ENCODE measurements around the gene SBK2.
"Not testable (repeated sequence)": the region's sequence is repeated elsewhere in the genome, so short reads cannot be mapped to it uniquely, and the experiment has no call there.

SBK2 gene

GRCh38 chr19:55534280-55534679, 2.7 kb downstream of the SBK2 start:
- not testable (repeated sequence) for DNase-seq

GRCh38 chr19:55530996-55531395, 5.9 kb downstream of the SBK2 start:
- no peak for DNase-seq

- DNase-seq: no peak
Measured at GRCh38 chr19:55529636-55530234, 7.2 kb downstream of the SBK2 start.

- no peak for DNase-seq
Measured at GRCh38 chr19:55528030-55528803, 8.7 kb downstream of the SBK2 start.

- no peak for DNase-seq
Measured at GRCh38 chr19:55527197-55528029, 9.5 kb downstream of the SBK2 start.

GRCh38 chr19:55526216-55527196, 10.4 kb downstream of the SBK2 start:
- no peak for DNase-seq

GRCh38 chr19:55525289-55526101, 11.4 kb downstream of the SBK2 start:
- no peak for DNase-seq

GRCh38 chr19:55520691-55521292, 16.1 kb downstream of the SBK2 start:
- DNase-seq: no peak

- no peak for DNase-seq
Measured at GRCh38 chr19:55519451-55520311, 17.3 kb downstream of the SBK2 start.

GRCh38 chr19:55516878-55517620, 19.9 kb downstream of the SBK2 start:
- peak; percentile 85 for DNase-seq

- DNase-seq: no peak
Measured at GRCh38 chr19:55508120-55508519, 28.8 kb downstream of the SBK2 start.

- DNase-seq: no peak
Measured at GRCh38 chr19:55504981-55505380, 32.0 kb downstream of the SBK2 start.

GRCh38 chr19:55504252-55504603, 32.7 kb downstream of the SBK2 start:
- no peak for DNase-seq

- DNase-seq: peak; percentile 94
Measured at GRCh38 chr19:55503502-55504251, 33.3 kb downstream of the SBK2 start.

GRCh38 chr19:55503157-55503501, 33.8 kb downstream of the SBK2 start:
- no peak for DNase-seq

GRCh38 chr19:55502197-55502952, 34.6 kb downstream of the SBK2 start:
- no peak for DNase-seq

- no peak for DNase-seq
Measured at GRCh38 chr19:55500368-55500952, 36.5 kb downstream of the SBK2 start.
